ENCODE results near the gene MRPS30.

DNA sequence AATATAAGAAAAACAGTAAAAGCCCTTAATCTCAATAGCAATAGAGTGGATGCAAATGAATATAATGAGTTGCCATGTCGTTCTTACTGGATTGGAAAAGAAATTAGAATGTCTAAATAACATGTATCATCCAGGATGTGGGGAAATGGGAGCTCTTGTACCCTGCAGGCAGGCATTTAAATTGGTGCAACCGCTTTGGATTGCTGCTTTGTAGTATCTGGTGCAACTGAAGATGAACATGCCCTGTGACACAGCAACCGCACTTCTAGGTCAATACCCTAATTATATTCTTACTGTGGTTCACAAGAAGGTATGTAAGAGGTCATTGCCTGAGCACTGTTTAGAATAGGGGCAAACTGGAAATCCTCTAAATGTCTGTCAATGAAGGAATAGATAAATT is 18.9 kb downstream of the MRPS30 start:
- TF ChIP-seq, protein P1, sequence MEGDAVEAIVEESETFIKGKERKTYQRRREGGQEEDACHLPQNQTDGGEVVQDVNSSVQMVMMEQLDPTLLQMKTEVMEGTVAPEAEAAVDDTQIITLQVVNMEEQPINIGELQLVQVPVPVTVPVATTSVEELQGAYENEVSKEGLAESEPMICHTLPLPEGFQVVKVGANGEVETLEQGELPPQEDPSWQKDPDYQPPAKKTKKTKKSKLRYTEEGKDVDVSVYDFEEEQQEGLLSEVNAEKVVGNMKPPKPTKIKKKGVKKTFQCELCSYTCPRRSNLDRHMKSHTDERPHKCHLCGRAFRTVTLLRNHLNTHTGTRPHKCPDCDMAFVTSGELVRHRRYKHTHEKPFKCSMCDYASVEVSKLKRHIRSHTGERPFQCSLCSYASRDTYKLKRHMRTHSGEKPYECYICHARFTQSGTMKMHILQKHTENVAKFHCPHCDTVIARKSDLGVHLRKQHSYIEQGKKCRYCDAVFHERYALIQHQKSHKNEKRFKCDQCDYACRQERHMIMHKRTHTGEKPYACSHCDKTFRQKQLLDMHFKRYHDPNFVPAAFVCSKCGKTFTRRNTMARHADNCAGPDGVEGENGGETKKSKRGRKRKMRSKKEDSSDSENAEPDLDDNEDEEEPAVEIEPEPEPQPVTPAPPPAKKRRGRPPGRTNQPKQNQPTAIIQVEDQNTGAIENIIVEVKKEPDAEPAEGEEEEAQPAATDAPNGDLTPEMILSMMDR (IDR thresholded peaks at IDR 0.05; ENCODE audit: insufficient read depth, low read depth, low read length): no peak
- TF ChIP-seq EZH2 (IDR thresholded peaks at IDR 0.05; ENCODE audit: insufficient read depth, low read length): no peak

Data from astrocyte (in vitro differentiated cells and primary cell).